Endothelial cell of umbilical vein (primary cell): ENCODE data around the gene ESAM. TPM values are rescaled to one million over a fixed set of nuclear protein-coding genes. Genes with fewer than 3 reads are reported as not detected.
A peak's percentile ranks its signal among the peaks of the same experiment; 100 is the strongest.

Experiments used
- BruUV-seq: library from RNA; stranded (reverse); fragments of 400-500 nt; replicated peaks from 2 replicates; lab custom pipeline; 2021; lab: Mats Ljungman, UMichigan
- CTCF ChIA-PET: fragments of 300-600, 350-600 bp; sonication (Branson Sonifier 250); formaldehyde crosslinking; loops from one replicate; lab custom pipeline; 2021; ENCODE audit warnings: antibody characterized with exemption, inconsistent platforms; lab: Charles Lee
- POLR2A ChIA-PET: fragments of 300-600, 350-600 bp; sonication (Branson Sonifier 250); formaldehyde crosslinking; loops from one replicate; lab custom pipeline; 2021; ENCODE audit warnings: antibody characterized with exemption, inconsistent platforms; lab: Charles Lee
- DNase-seq: peaks from one replicate; pipeline ENCODE4 v3.0.0-alpha.2; 2011; ENCODE audit warnings: low read depth, low spot score
- FAIRE-seq: peaks from 2 replicates; lab custom pipeline; 2011; peaks lifted over from hg19 to GRCh38; lab: Jason Lieb, UNC
- H2AFZ ChIP-seq: 2 replicates; pipeline ENCODE4 v1.6.0; 2012; ENCODE audit warnings: low read depth, low read length, control low read depth, inconsistent platforms
- H3K27ac ChIP-seq: 2 replicates; pipeline ENCODE4 v1.5.1; 2011; ENCODE audit warnings: low read depth, mild to moderate bottlenecking, control low read depth, low read length, moderate library complexity; ENCODE audit not compliant: insufficient read depth
- H3K27me3 ChIP-seq, 2 experiments: 2 replicates each; pipeline versions ENCODE4 v1.6.0 to v1.6.1; 2011; ENCODE audit warnings: low read length in 2 of 2, mixed read lengths in 1 of 2; ENCODE audit not compliant: control insufficient read depth in 2 of 2, insufficient read depth in 2 of 2
- H3K36me3 ChIP-seq, 2 experiments: 2 replicates in 1 of 2; 3 replicates in 1 of 2; pipeline ENCODE4 v1.5.1; 2011; ENCODE audit warnings: low read length in 2 of 2, mild to moderate bottlenecking in 1 of 2, moderate library complexity in 1 of 2; ENCODE audit not compliant: control insufficient read depth in 2 of 2, insufficient read depth in 2 of 2; ENCODE audit errors: extremely low read depth in 1 of 2
- H3K4me1 ChIP-seq: 3 replicates; pipeline ENCODE4 v1.5.1; 2011; ENCODE audit warnings: mild to moderate bottlenecking, low read length; ENCODE audit not compliant: control insufficient read depth, insufficient read depth; ENCODE audit errors: extremely low read depth
- H3K4me2 ChIP-seq: 2 replicates; pipeline ENCODE4 v1.6.1; 2011; ENCODE audit warnings: low read length, control low read depth, mixed read lengths; ENCODE audit not compliant: insufficient read depth
- H3K4me3 ChIP-seq, 3 experiments: fragments of 200-600 bp in 1 of 3; sonication (generic), shearing (Covaris generic) in 1 of 3; replicated peaks in 1 of 3; 2 replicates each; pipeline ENCODE4 v1.5.1; 2011 to 2016; ENCODE audit warnings: control low read depth in 3 of 3, low read length in 3 of 3, mild to moderate bottlenecking in 2 of 3, inconsistent platforms in 1 of 3, low read depth in 1 of 3, moderate library complexity in 1 of 3; ENCODE audit not compliant: insufficient read depth in 1 of 3
- H3K79me2 ChIP-seq: 2 replicates; pipeline ENCODE4 v1.6.0; 2012; ENCODE audit warnings: low read length, inconsistent platforms; ENCODE audit not compliant: control insufficient read depth, insufficient read depth
- H3K9ac ChIP-seq: replicated peaks from 2 replicates; pipeline ENCODE3; 2011; ENCODE audit warnings: low read length, control low read depth; ENCODE audit not compliant: insufficient read depth; ENCODE audit errors: extremely low read depth
- H3K9me1 ChIP-seq: replicated peaks from 3 replicates; pipeline ENCODE4 v1.6.0; 2011; ENCODE audit warnings: mild to moderate bottlenecking, low read length; ENCODE audit not compliant: control insufficient read depth, insufficient read depth; ENCODE audit errors: extremely low read depth
- H3K9me3 ChIP-seq: replicated peaks from 2 replicates; pipeline ENCODE4 v1.5.1; 2012; ENCODE audit warnings: low read length, inconsistent platforms; ENCODE audit not compliant: control insufficient read depth, insufficient read depth
- H4K20me1 ChIP-seq: replicated peaks from 2 replicates; pipeline ENCODE3; 2011; ENCODE audit warnings: mild to moderate bottlenecking, low read length; ENCODE audit not compliant: control insufficient read depth, insufficient read depth; ENCODE audit errors: extremely low read depth
- EZH2 ChIP-seq: IDR thresholded peaks from 2 replicates; pipeline ENCODE4 v1.6.1; 2012; ENCODE audit warnings: borderline replicate concordance, low read depth, mild to moderate bottlenecking, moderate library complexity, low read length, inconsistent platforms; ENCODE audit not compliant: severe bottlenecking
- JUN ChIP-seq: IDR thresholded peaks from 2 replicates; pipeline ENCODE4 v1.6.1; 2011; ENCODE audit warnings: borderline replicate concordance, low read depth; ENCODE audit not compliant: insufficient read length, insufficient read depth
- POLR2A ChIP-seq: IDR thresholded peaks from 2 replicates; pipeline ENCODE4 v1.6.1; 2012; ENCODE audit warnings: low read depth, mild to moderate bottlenecking, control low read depth, low read length
- POLR2AphosphoS5 ChIP-seq: IDR thresholded peaks from 2 replicates; pipeline ENCODE4 v1.6.1; 2012; ENCODE audit warnings: low read depth, mild to moderate bottlenecking, control low read depth, low read length, moderate library complexity; ENCODE audit not compliant: insufficient read depth
- dilution Hi-C: fragments of 300-500 bp; cut with MboI; formaldehyde crosslinking; loops from one replicate; pipeline ENCODE4 v1.15.0; 2019; ENCODE audit warnings: low sequenced_read_pairs; ENCODE audit not compliant: extremely low pct_ligation_motif_present
- intact Hi-C: fragments of 100-400 bp; cut with micrococcal nuclease; formaldehyde crosslinking; loops from one replicate; pipeline ENCODE4 v1.10.0; 2022
- polyA plus RNA-seq, 4 experiments: library from polyadenylated mRNA; depleted of rRNA in 3 of 4; stranded (reverse) in 3 of 4; unstranded in 1 of 4; fragments of >200 nt; gene quantifications; 2 replicates each; pipeline versions ENCODE4 v1.2.1 to v1.2.3, GENCODE V29; 2011 to 2012; ENCODE audit warnings: missing spikeins in 1 of 4
- total RNA-seq: library from RNA; stranded (reverse); gene quantifications from 2 replicates; pipeline ENCODE4 v1.2.3, GENCODE V29; 2021
- TF ChIP-seq, protein P1 (sequence below): IDR thresholded peaks from 2 replicates; pipeline ENCODE4 v1.6.1; 2011; ENCODE audit not compliant: insufficient read depth, insufficient read length
- TF ChIP-seq, protein P2 (sequence below), 2 donors: IDR thresholded peaks; 1 replicate in 1 of 2; 2 replicates in 1 of 2; pipeline ENCODE4 v1.5.1; 2011; ENCODE audit warnings: low read length in 2 of 2, mild to moderate bottlenecking in 2 of 2, moderate library complexity in 2 of 2, control low read depth in 1 of 2, inconsistent platforms in 1 of 2, low read depth in 1 of 2; ENCODE audit not compliant: insufficient read depth in 1 of 2; ENCODE audit errors: extremely low read depth in 1 of 2

The ESAM gene
- total and polyA plus RNA-seq, 2 donors (not counting 3 experiments of a cell fraction or from before 2014, with no cell fraction given): 273 to 383 TPM

DNA sequence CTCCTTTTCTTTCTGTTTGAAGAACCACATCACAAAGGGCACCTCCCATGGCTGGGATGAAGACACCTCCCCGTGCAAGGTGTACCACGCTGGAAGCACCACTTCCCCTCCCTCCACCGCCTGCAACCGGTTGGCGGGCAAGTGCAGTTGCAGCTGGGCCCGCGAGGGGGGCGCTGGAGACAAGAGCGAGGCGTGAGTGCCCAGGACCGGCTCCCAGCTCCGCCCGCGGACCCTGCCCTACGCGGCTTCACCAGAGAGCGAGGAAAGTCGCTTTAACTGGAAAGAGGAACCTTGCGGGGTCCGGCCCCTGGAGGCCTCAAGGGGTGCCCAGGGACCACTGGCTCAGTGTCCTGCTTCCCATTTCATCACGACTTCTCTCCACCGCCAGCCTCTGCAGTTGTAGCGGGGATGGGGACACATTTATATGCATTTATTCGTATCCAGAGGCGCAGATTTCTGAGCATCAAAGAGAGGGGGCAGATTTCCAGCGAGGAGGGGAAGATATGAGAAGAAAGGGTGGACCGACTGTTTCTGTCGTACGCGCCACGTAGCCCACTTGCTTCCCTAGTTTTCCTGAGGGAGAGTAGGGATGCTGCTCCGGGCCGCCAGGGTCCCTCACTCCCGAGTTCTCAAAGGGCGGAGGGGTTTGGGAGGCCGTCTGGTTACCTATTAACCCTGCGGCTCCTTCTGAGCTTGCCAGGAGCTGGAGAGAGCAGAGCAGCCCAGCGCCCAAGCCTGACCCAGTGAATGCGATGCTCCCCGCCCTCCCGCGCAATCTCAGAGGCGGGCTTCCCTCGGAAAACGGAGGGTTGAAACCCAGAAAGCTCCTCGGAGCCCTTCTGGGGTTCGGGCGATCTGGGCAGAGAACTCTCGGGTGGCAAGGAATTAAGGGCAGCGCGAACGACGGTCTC, 3.5 kb downstream of the ESAM start:
- H4K20me1 ChIP-seq: no peaks in the 10 kb centered on the region
- peaks cover 68% of the 10 kb centered on the region for H3K79me2 ChIP-seq
- H3K27me3 ChIP-seq: no peaks in the 10 kb centered on the region
- H3K9me1 ChIP-seq: no peaks in the 10 kb centered on the region
- H3K9ac ChIP-seq: peak overlapping the region; percentile 93
- H3K4me3 ChIP-seq: peak overlapping the region; percentile 23 to 65 (median 36)
- peaks cover 65% of the 10 kb centered on the region for H3K4me1 ChIP-seq
- intact Hi-C loops: loop anchor here (1.0 kb wide), 9 partner anchors 10 to 140 kb away; partner anchors contain the start of genes SIAE and SPA17
- peaks cover 16 to 27% of the 10 kb centered on the region in 2 experiments for H3K36me3 ChIP-seq
- H3K27ac ChIP-seq: peak overlapping the region; percentile 97
- no TSS peak for BruUV-seq
- TF ChIP-seq, protein P1, sequence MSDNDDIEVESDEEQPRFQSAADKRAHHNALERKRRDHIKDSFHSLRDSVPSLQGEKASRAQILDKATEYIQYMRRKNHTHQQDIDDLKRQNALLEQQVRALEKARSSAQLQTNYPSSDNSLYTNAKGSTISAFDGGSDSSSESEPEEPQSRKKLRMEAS: no peak
- TF ChIP-seq JUN (no peak), POLR2A (peak; percentile 42), POLR2AphosphoS5 (no peak), EZH2 (no peak)
- TF ChIP-seq, protein P2, sequence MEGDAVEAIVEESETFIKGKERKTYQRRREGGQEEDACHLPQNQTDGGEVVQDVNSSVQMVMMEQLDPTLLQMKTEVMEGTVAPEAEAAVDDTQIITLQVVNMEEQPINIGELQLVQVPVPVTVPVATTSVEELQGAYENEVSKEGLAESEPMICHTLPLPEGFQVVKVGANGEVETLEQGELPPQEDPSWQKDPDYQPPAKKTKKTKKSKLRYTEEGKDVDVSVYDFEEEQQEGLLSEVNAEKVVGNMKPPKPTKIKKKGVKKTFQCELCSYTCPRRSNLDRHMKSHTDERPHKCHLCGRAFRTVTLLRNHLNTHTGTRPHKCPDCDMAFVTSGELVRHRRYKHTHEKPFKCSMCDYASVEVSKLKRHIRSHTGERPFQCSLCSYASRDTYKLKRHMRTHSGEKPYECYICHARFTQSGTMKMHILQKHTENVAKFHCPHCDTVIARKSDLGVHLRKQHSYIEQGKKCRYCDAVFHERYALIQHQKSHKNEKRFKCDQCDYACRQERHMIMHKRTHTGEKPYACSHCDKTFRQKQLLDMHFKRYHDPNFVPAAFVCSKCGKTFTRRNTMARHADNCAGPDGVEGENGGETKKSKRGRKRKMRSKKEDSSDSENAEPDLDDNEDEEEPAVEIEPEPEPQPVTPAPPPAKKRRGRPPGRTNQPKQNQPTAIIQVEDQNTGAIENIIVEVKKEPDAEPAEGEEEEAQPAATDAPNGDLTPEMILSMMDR (IDR thresholded peaks at IDR 0.05; ENCODE audit: extremely low read depth in 1 of 2, insufficient read depth in 1 of 2, low read depth in 1 of 2, low read length in 2 of 2): peak; percentile 73 to 91
- DNase-seq (peak; percentile 81), FAIRE-seq (peak; percentile 89)
- dilution Hi-C loops: no loop called here
- CTCF ChIA-PET: interaction anchor here (0.8 to 13.1 kb wide), 20 partner anchors 11 to 118 kb away, joined by 3 to 301 read pairs (median 8); partner anchors contain the start of genes NRGN, SIAE, SPA17 and VSIG2
- H2AFZ ChIP-seq: no peak overlapping the region
- no peaks in the 10 kb centered on the region for H3K9me3 ChIP-seq
- POLR2A ChIA-PET: interaction anchor here (1.3 to 5.9 kb wide), 2 partner anchors 11 to 86 kb away, joined by 3 to 67 read pairs; no protein-coding TSS in a partner anchor
- peak overlapping the region; percentile 79 for H3K4me2 ChIP-seq
